Muscle layer of duodenum (tissue), 2 donors: Measurements from ENCODE around the gene GXYLT2.

Source experiments
- H3K27ac ChIP-seq: one replicate; pipeline ENCODE4 v1.7.0; 2013; ENCODE audit warnings: mild to moderate bottlenecking, low read length
- H3K27me3 ChIP-seq: one replicate; pipeline ENCODE4 v1.7.0; 2013; ENCODE audit warnings: low read depth, mild to moderate bottlenecking, control low read depth, low read length
- H3K36me3 ChIP-seq, 2 donors: one replicate each; pipeline ENCODE4 v1.7.0; 2013; ENCODE audit warnings: low read length in 2 of 2, control low read depth in 1 of 2, mild to moderate bottlenecking in 1 of 2; ENCODE audit not compliant: insufficient read depth in 2 of 2, control insufficient read depth in 1 of 2
- H3K4me1 ChIP-seq, 2 donors: one replicate each; pipeline ENCODE4 v1.7.0; 2013; ENCODE audit warnings: low read length in 2 of 2, mild to moderate bottlenecking in 2 of 2, control low read depth in 1 of 2, moderate library complexity in 1 of 2; ENCODE audit not compliant: insufficient read depth in 2 of 2, control insufficient read depth in 1 of 2
- H3K4me3 ChIP-seq, 2 donors: one replicate each; pipeline ENCODE4 v1.7.0; 2013; ENCODE audit warnings: low read length in 2 of 2, low read depth in 1 of 2, mild to moderate bottlenecking in 1 of 2
- H3K9me3 ChIP-seq, 2 donors: one replicate each; pipeline ENCODE4 v1.7.0; 2013; ENCODE audit warnings: low read length in 2 of 2, control low read depth in 1 of 2, mild to moderate bottlenecking in 1 of 2; ENCODE audit not compliant: control insufficient read depth in 1 of 2
- donor health status: healthy.

GXYLT2 gene, protein sequence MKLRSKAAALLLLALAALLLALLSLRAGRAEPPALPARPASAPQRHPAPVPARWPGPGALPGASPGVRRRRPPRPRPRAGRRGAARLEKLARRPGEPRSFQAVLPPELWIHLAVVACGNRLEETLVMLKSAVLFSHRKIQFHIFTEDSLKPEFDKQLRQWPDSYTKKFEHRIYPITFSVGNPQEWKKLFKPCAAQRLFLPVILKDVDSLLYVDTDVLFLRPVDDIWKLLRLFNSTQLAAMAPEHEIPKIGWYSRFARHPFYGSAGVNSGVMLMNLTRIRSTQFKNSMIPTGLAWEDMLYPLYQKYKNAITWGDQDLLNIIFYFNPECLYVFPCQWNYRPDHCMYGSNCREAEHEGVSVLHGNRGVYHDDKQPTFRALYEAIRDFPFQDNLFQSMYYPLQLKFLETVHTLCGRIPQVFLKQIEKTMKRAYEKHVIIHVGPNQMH

DNA sequence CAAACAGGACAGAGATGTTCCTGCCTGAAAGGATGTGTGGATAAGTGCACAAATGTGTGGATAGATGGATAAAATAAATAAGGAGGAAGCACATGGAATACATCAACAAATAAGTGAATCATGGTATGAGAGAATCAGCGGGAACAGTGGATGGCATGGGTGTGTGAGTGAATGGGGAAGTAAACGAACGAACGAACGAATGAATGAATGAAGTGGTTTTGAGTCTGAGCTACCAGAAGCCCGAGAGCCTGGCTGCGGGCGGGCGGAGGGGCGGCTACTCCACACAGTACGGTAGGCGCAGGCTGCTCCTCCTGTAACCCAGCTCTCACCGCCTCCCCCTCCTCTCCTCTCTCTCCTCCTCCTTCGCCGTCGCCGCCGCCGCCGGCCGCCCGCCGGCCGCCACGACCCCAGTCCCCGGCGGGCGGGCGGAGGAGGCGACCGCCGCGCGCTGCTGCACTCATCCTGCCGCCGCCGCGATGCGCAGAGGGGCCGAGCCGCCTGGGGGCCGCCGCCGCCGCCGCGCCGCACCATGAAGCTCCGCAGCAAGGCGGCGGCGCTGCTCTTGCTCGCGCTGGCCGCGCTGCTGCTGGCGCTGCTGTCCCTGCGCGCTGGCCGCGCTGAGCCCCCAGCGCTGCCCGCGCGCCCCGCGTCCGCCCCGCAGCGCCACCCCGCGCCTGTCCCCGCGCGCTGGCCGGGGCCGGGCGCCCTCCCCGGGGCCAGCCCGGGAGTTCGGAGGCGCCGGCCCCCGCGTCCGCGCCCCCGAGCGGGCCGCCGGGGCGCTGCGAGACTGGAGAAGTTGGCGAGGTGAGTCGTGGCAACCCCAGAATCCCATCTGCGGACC is at the start of gene GXYLT2:
GXYLT2 (plus strand) TSS at position 342 of the 841 bp plus-strand sequence; CDS start at position 530, 188 bp downstream.
- H3K27me3 ChIP-seq: peaks cover 7% of the 10 kb centered on the region
- peaks cover 0 to 29% of the 10 kb centered on the region in 2 donors for H3K4me1 ChIP-seq
- H3K9me3 ChIP-seq: no peaks in the 10 kb centered on the region
- H3K4me3 ChIP-seq: peak within 1 kb of the TSS; percentile 67 to 70
- peak within 1 kb of the TSS; percentile 35 for H3K27ac ChIP-seq
- peaks cover 0 to 8% of the 10 kb centered on the region in 2 donors for H3K36me3 ChIP-seq

DNA sequence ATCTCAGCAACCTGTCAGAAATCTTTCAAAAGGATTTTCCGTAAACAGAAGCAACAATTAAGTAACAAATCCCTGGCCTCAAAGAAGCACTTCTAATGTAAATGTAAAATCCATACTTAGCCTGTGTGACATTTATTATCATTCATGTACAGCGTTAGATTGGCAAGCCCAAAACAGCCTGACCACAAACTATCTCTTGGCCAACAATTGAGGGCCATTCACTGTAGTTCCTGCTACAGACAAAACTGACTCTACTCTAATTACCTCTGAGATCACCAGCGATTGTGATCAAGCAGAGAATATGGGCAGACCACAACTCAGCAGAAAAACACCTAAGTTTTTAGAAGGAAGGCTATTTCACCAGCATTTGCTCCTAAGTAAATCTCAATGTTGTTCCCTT is 48.8 kb upstream of the GXYLT2 start:
- Histone ChIP-seq H3K36me3 (peaks cover 23 to 40% of the 10 kb centered on the region in 2 donors), H3K27me3 (no peaks in the 10 kb centered on the region)

DNA sequence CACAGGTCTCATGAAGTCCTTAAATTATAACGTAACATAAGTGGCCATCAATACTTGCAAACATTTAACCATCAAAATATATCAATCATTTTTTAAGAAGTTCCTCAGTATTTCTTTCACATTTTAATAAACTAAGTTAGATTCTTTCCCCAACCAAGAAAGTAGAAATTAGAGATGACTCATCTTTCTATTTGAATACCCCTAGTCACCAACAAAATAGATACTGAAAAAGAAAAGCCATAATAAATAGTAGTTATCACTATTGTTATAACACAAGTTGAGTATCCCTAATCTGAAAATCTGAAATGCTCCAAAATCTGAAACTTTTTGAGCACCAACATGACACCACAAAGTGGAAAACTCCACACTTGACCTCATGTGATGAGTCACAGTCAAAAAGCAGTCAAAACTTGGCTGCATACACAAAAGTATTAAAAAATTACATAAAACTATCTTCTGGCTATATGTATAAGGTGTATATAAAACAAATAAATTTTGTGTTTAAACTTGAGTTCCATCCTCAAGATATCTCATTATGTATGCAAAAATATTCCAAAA is 43.3 kb upstream of the GXYLT2 start:
- Histone ChIP-seq H3K4me1 (peaks cover 9 to 23% of the 10 kb centered on the region in 2 donors), H3K36me3 (peaks cover 12 to 14% of the 10 kb centered on the region in 2 donors), H3K27ac (no peak overlapping the region), H3K4me3 (no peak overlapping the region), H3K9me3 (no peaks in the 10 kb centered on the region), H3K27me3 (no peaks in the 10 kb centered on the region)

More for the DNA sequence above, 48.8 kb upstream of the GXYLT2 start:
- Histone ChIP-seq H3K4me1 (peaks cover 0 to 9% of the 10 kb centered on the region in 2 donors), H3K4me3 (no peak overlapping the region), H3K9me3 (no peaks in the 10 kb centered on the region), H3K27ac (no peak overlapping the region)

DNA sequence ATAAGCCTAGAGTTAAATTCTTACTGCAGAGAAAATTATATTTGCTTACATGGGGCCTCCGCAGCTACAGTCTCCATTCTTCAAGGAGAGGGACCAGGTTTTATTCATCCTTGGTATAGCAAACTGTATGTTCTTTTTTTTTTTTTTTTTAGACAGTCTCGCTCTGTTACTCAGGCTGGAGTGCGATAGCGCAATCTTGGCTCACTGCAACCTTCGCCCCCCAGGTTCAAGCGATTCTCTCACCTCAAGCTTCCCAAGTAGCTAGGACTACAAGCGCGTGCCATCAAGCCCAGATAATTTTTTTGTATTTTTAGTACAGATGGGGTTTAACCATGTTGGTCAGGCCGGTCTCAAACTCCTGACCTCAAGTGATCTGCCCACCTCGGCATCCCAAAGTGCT is 41.7 kb upstream of the GXYLT2 start:
- Histone ChIP-seq H3K27me3 (no peaks in the 10 kb centered on the region), H3K9me3 (no peaks in the 10 kb centered on the region), H3K4me3 (no peak overlapping the region), H3K36me3 (peaks cover 4 to 10% of the 10 kb centered on the region in 2 donors), H3K4me1 (peaks cover 9 to 23% of the 10 kb centered on the region in 2 donors), H3K27ac (no peak overlapping the region)

DNA sequence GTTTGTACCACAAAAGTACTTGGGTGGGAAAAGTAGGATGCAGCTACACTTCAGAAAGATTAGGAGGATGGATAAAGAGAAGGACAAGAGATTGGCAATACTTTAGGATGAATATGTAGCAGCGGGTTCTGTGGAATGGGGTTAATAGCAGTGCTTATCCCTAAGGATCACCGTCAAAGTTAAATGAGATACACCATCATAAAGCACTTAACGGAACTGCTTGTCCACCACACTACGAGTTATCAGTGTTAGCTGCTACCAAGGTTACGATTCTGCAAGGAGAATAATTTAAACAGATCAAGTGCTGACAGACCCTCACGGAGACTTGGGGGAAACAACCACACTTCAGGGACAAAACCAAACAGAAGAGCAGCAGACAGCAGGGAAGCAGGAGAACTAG is 40.6 kb upstream of the GXYLT2 start:
- Histone ChIP-seq H3K36me3 (no peaks in the 10 kb centered on the region), H3K4me3 (peak overlapping the region; percentile 96 to 99), H3K4me1 (peaks cover 9 to 23% of the 10 kb centered on the region in 2 donors), H3K27ac (peak overlapping the region; percentile 81), H3K27me3 (no peaks in the 10 kb centered on the region), H3K9me3 (no peaks in the 10 kb centered on the region)

DNA sequence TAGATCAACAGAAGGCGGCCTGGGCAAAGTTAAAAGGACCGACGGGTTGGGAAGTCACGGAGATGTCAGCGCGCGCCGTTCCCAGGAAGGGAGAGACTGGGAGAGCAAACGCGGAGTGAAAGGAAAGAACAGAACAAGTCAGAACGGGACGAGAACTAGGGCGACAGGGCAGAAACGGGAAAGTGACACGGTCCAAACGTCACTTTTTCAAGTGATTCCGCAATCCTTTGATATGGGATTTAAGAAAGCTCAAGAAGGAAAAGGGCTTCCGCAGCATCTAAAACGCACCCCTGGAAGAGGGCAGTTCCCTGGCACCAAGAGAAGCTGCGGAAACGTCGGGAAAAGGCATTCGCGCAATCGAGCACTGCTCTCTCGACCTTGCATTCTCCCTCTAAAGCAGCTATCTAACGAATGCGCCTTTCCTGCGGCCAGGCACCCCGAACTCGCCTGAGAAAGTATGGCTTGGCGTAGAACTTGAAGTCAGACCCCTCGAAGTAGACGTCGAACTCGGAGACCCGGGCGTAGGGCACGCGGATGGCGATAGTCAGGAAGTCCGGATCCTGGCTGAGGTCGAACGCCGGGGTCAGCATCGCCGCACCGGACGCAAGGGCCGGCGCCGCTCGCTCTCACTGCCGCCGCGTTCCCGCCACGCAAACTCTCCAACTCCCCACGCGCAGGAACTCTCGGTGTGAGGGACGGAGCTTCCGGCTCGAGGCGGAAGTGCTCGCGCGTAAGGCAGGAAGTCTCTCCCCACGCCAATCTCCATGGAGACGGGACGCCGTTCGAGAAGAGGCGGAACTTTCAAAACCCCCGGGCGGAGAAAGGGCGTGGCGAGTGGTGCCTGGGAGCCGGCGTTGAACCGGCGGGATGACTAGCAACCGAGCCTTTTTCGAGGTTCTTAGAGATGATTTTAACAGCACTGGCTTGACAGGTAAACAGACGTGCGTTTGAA is 39.8 kb upstream of the GXYLT2 start, which contains the start of gene SHQ1:
SHQ1 (minus strand) TSS at position 695 of the 952 bp plus-strand sequence; CDS start at position 590, 105 bp downstream.
- Histone ChIP-seq H3K4me1 (peaks cover 9 to 23% of the 10 kb centered on the region in 2 donors), H3K4me3 (peak within 1 kb of the TSS; percentile 96 to 99), H3K27me3 (no peaks in the 10 kb centered on the region), H3K9me3 (no peaks in the 10 kb centered on the region), H3K36me3 (no peaks in the 10 kb centered on the region), H3K27ac (peak within 1 kb of the TSS; percentile 81)

DNA sequence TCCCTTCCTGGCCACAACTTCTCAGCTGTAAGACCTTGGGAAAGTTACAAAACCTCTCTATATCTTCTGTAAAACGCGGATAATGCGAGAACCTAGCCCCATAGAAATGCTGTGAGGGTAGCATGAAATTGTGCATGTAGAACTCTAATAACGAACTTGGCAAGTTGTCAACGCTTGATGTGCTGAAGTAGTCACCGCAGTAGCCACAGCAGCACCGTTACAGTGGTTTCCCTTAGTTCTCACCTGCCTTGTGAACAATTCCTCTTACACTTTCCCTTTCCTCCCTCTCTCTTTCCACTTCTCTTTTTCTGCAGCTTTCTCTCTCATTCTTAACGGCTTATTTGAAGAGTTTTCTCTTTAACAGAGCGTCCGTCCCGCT is 39.2 kb upstream of the GXYLT2 start:
- Histone ChIP-seq H3K27me3 (no peaks in the 10 kb centered on the region), H3K4me1 (peaks cover 9 to 23% of the 10 kb centered on the region in 2 donors), H3K9me3 (no peaks in the 10 kb centered on the region), H3K36me3 (no peaks in the 10 kb centered on the region), H3K4me3 (peak overlapping the region; percentile 96 to 99), H3K27ac (peak overlapping the region; percentile 81)

DNA sequence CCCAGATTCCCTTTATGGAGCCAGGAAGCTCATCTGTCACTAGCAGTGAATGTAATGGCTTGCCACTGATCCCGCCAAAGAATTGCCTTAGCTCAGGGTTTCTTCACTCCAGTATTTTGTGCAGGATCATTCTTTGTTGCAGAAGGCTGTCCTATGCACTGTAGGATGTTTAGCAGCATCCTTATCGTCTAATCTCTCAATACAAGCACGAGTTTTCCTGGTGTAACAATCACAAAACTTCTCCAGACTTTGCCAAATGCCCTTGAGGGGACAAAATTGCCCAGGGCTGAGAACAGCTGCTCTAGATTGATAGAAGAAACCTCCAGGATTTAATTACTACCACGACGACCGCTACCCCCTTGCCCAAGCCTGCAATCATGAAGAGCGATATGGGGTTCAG is 32.8 kb upstream of the GXYLT2 start:
- no peaks in the 10 kb centered on the region for H3K27me3 ChIP-seq
- H3K9me3 ChIP-seq: no peaks in the 10 kb centered on the region
- no peaks in the 10 kb centered on the region for H3K4me1 ChIP-seq
- no peak overlapping the region for H3K4me3 ChIP-seq
- no peaks in the 10 kb centered on the region for H3K36me3 ChIP-seq
- H3K27ac ChIP-seq: no peak overlapping the region

DNA sequence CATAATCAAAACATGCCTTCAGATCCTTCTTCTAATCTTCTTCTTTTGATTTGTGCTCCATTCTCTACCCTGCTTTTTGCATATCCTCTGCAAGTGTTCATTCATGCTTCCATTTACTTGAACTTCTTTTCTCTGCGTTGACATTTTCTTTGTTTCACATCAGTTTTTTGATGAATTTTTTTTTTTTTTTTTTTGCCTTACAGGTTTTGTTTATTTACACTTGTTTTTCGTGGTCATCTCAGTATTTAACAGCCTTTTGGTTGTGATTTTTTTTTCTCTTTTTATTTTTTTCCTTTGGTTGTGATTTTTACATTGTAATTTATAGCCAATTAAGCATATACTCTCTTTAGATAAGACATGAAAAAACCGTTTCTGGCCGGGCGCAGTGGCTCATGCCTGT is 27.8 kb upstream of the GXYLT2 start:
- Histone ChIP-seq H3K36me3 (no peaks in the 10 kb centered on the region), H3K4me1 (no peaks in the 10 kb centered on the region), H3K9me3 (no peaks in the 10 kb centered on the region), H3K27me3 (no peaks in the 10 kb centered on the region), H3K4me3 (no peak overlapping the region), H3K27ac (no peak overlapping the region)

DNA sequence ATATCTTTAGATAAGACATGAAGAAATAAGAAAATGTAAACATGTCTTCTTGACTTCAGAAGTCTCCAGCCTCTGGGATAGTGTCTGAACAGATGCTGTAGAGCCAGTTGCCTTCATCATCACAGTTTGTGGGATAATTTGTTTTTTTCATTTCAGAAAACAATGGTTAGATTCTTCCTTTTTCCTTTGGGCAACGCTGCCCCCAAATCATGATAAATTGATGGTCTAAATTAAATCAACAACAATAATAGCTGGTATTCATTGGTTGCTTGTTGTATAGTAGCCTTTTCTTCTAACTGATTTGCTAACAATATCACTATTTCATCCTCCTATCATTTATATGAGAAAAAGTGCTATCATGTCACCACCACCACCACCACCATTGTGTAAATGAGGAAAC is 27.0 kb upstream of the GXYLT2 start:
- Histone ChIP-seq H3K4me3 (no peak overlapping the region), H3K9me3 (no peaks in the 10 kb centered on the region), H3K36me3 (no peaks in the 10 kb centered on the region), H3K27me3 (no peaks in the 10 kb centered on the region), H3K27ac (no peak overlapping the region), H3K4me1 (no peaks in the 10 kb centered on the region)
